Tibial artery (tissue), 4 donors: ENCODE results near the gene MRPL10.
A peak's percentile ranks its signal among the peaks of the same experiment; 100 is the strongest.
"Not testable (repeated sequence)": the region's sequence is repeated elsewhere in the genome, so short reads cannot be mapped to it uniquely, and the experiment has no call there.

Experiments used
- DNase-seq, 2 donors: peaks; one replicate each; pipeline ENCODE4 v3.0.0-alpha.2; 2019
- H3K27ac ChIP-seq, 2 donors: fragments of 200-600 bp; sonication (generic) in 1 of 2; 1 replicate in 1 of 2; 2 replicates in 1 of 2; pipeline ENCODE4 v1.5.1; 2018 to 2019; ENCODE audit warnings: mild to moderate bottlenecking in 1 of 2
- H3K27me3 ChIP-seq, 2 donors: fragments of 200-600 bp; sonication (generic) in 1 of 2; one replicate each; pipeline versions ENCODE4 v1.5.1 to v1.6.0; 2016 to 2019
- H3K36me3 ChIP-seq, 3 donors: fragments of 200-600 bp; sonication (generic) in 2 of 3; one replicate each; pipeline ENCODE4 v1.5.1; 2016 to 2019; ENCODE audit warnings: mild to moderate bottlenecking in 2 of 3
- H3K4me1 ChIP-seq, 4 donors: fragments of 200-600 bp; sonication (generic) in 2 of 4; 1 replicate in 3 of 4; 2 replicates in 1 of 4; pipeline ENCODE4 v1.5.1; 2016 to 2019
- H3K4me3 ChIP-seq, 2 donors: fragments of 200-600 bp; sonication (generic) in 1 of 2; 1 replicate in 1 of 2; 2 replicates in 1 of 2; pipeline ENCODE4 v1.5.1; 2018 to 2019; ENCODE audit warnings: mild to moderate bottlenecking in 2 of 2
- H3K9me3 ChIP-seq, 3 donors: fragments of 200-600 bp; sonication (generic) in 1 of 3; one replicate each; pipeline ENCODE4 v1.5.1; 2016 to 2019
- intact Hi-C: fragments of 100-400 bp; cut with DNase I; formaldehyde crosslinking; loops from one replicate; pipeline ENCODE4 v1.15.0; 2023; ENCODE audit warnings: low total_unique reads
- TF ChIP-seq, protein P1 (sequence below), 2 experiments: fragments of 200-600 bp in 1 of 2; fragments of 450-650 bp in 1 of 2; IDR thresholded peaks; one replicate each; pipeline ENCODE4 v1.5.1; 2017 to 2019; ENCODE audit warnings: antibody characterized with exemption in 2 of 2, mild to moderate bottlenecking in 1 of 2, moderate library complexity in 1 of 2

Gene MRPL10

GRCh38 chr17:47778184-47778635, 53.1 kb downstream of the MRPL10 start:
- DNase-seq, result no peak
- Histone ChIP-seq H3K27ac (no peak overlapping the region), H3K9me3 (no peaks in the 10 kb centered on the region), H3K4me1 (peaks cover 0 to 4% (median 0%) of the 10 kb centered on the region in 4 donors), H3K27me3 (peaks cover 0 to 57% of the 10 kb centered on the region in 2 donors), H3K36me3 (no peaks in the 10 kb centered on the region), H3K4me3 (no peak overlapping the region)
- intact Hi-C loops, result no loop called here
- TF ChIP-seq, protein P1, sequence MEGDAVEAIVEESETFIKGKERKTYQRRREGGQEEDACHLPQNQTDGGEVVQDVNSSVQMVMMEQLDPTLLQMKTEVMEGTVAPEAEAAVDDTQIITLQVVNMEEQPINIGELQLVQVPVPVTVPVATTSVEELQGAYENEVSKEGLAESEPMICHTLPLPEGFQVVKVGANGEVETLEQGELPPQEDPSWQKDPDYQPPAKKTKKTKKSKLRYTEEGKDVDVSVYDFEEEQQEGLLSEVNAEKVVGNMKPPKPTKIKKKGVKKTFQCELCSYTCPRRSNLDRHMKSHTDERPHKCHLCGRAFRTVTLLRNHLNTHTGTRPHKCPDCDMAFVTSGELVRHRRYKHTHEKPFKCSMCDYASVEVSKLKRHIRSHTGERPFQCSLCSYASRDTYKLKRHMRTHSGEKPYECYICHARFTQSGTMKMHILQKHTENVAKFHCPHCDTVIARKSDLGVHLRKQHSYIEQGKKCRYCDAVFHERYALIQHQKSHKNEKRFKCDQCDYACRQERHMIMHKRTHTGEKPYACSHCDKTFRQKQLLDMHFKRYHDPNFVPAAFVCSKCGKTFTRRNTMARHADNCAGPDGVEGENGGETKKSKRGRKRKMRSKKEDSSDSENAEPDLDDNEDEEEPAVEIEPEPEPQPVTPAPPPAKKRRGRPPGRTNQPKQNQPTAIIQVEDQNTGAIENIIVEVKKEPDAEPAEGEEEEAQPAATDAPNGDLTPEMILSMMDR (IDR thresholded peaks at IDR 0.05), result no peak

DNA sequence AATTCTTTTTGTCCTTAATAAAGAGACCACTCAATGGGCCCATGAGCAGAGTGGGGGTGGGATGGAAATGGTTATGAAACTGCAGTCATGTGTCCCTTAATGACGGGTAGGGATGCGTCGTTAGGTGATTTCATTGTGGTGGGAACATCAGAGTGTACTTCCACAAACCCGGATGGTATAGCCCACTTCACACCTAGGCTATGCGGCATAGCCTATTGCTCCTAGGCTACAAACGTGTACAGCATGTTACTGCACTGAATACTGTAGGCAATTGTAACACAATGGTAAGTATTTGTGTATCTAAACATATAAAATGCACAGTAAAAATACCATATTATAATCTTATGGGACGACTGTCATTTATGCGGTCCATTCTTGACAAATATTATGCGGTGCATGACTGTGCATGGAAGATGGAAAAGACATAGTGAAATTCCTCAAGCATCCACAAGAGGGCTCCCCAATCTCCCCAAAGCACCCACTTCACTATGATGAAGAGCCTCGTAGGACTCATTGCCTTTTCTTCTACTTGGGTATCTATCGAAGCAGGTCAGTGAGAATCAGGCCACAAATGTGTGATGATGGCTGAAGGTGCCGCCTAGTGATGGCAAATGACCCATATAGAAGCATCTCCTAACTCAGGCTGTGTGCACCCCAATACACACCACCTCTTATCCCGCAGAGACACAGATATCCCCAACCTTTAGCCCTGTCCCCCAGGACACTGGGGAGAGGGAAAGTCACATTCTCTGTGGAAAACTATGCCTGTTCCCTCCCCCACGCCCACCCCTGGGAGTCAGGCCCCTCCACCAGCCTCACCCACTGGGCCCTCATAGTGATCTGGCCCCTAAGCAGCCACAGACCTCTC, 54.8 kb downstream of the MRPL10 start:
- no peak for DNase-seq
- TF ChIP-seq, protein P1 (IDR thresholded peaks at IDR 0.05), result peak; percentile 41 to 52
- peaks cover 0 to 4% (median 0%) of the 10 kb centered on the region in 4 donors for H3K4me1 ChIP-seq
- no peaks in the 10 kb centered on the region for H3K36me3 ChIP-seq
- intact Hi-C loops, result no loop called here
- H3K27me3 ChIP-seq, result peaks cover 0 to 62% of the 10 kb centered on the region in 2 donors
- H3K27ac ChIP-seq, result no peak overlapping the region
- H3K4me3 ChIP-seq, result no peak overlapping the region
- H3K9me3 ChIP-seq, result peaks cover 0 to 5% (median 4%) of the 10 kb centered on the region in 3 donors

DNA sequence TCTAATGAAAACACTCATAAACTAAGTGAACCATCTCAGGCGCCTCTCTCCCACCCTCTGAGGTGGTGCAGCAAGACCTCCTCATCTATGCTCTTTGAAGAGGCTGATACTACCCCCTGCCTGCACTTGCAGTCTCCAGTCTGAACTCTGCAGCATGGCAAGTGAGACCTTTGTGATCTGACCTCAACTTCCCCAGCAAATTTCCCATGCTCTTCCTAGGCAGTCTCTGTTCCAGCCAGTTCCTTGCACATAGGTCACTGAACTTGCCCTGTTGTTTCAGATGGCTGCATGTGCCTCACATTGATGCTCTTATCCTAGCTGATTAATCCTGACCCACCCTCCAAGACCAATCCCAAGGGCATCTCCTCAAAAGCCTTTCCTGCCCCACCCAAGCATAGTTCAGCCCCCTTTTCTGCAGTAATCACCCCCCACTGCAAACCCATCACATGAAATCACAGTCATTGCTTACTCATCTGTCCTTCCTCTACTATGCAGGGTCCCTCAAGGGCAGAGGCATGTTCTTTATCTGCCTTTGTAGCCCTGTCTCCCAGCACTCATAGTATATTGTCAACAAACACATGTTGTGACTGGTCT, 56.3 kb downstream of the MRPL10 start:
- DNase-seq, result no peak
- Histone ChIP-seq H3K9me3 (peaks cover 0 to 8% (median 5%) of the 10 kb centered on the region in 3 donors), H3K27ac (no peak overlapping the region), H3K4me3 (no peak overlapping the region), H3K27me3 (peaks cover 0 to 51% of the 10 kb centered on the region in 2 donors), H3K36me3 (no peaks in the 10 kb centered on the region), H3K4me1 (peaks cover 0 to 4% (median 0%) of the 10 kb centered on the region in 4 donors)
- TF ChIP-seq, protein P1 (IDR thresholded peaks at IDR 0.05), result no peak
- intact Hi-C loops, result no loop called here

DNA sequence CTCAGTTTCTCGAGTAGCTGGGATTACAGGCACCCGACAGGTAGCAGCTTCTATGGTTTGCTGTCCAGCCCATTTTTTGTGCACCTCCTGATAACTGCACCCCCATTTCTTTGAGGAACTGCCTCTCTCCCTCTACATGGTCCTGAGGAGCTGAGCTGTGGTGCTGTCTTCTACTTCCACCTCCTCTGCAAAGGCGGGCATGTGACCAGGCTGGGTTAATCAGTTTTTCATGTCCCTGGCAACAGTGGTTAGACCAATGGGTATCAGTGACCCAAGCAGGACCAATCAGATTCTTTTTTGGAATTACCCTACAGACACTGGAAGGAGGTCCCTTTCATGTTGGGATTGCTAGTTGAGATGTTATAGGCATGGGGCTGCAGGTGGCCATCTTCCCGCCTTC, 57.0 kb downstream of the MRPL10 start:
- Histone ChIP-seq H3K4me3 (no peak overlapping the region), H3K36me3 (no peaks in the 10 kb centered on the region), H3K27ac (no peak overlapping the region), H3K4me1 (peaks cover 0 to 4% (median 0%) of the 10 kb centered on the region in 4 donors), H3K27me3 (peaks cover 0 to 50% of the 10 kb centered on the region in 2 donors), H3K9me3 (peaks cover 0 to 8% (median 5%) of the 10 kb centered on the region in 3 donors)
- DNase-seq, result no peak
- intact Hi-C loops, result no loop called here
- TF ChIP-seq, protein P1 (IDR thresholded peaks at IDR 0.05), result no peak

DNA sequence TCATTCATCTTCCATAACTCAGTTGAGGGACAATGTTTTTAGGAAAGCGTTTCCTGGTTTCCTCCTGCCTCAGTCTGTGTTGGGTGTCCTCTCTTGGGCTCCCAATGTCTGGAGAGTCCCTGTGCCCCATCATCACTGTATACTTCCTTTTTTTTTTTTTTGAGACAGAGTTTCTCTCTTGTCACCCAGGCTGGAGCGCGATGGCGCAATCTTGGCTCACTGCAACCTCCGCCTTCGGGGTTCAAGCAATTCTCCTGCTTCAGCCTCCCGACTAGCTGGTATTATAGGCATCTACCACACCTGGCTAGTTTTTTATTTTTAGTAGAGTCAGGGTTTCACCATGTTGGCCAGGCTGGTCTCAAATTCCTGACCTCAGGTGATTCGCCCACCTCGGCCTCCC, 57.7 kb downstream of the MRPL10 start:
- H3K27ac ChIP-seq, intact Hi-C loops: not testable (repeated sequence)
- H3K27me3 ChIP-seq, result peaks cover 0 to 53% of the 10 kb centered on the region in 2 donors

More for the DNA sequence above, 57.7 kb downstream of the MRPL10 start:
- not testable (repeated sequence) for DNase-seq, H3K4me1 ChIP-seq, H3K36me3 ChIP-seq, H3K4me3 ChIP-seq, H3K9me3 ChIP-seq
